ENCODE results near the gene PLPP3.

PLPP3 gene

DNA sequence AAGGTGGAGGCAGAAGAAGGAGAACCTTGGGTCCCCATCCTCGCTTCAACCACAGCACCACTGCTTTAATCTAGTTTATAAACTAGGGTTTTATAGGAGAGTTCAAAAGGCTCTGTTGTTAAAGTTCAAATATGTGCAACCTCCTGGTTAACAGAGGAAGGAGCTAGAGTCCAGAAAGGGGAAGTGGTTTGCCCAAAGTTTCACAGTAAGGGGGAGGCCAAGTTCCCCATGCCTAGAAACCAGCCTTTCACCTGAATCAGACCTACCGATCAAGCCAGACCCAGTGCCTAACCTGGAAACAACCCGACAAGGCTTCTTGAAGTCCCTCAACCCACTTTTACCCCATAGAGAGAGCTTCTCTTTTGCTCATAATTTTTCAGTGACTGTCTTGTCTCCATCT lies 106.5 kb downstream of the PLPP3 start:
- peak; percentile 64 for DNase-seq (ENCODE audit: low spot score)
- in situ Hi-C loops (cut with MboI; ENCODE audit: low pct_unique_long_range_greater_than_20kb, low sequenced_read_pairs, unreplicated experiment): no loop called here
- TF ChIP-seq CTCF (IDR thresholded peaks at IDR 0.05; ENCODE audit: extremely low read depth, insufficient read depth, missing control alignments): no peak

DNA sequence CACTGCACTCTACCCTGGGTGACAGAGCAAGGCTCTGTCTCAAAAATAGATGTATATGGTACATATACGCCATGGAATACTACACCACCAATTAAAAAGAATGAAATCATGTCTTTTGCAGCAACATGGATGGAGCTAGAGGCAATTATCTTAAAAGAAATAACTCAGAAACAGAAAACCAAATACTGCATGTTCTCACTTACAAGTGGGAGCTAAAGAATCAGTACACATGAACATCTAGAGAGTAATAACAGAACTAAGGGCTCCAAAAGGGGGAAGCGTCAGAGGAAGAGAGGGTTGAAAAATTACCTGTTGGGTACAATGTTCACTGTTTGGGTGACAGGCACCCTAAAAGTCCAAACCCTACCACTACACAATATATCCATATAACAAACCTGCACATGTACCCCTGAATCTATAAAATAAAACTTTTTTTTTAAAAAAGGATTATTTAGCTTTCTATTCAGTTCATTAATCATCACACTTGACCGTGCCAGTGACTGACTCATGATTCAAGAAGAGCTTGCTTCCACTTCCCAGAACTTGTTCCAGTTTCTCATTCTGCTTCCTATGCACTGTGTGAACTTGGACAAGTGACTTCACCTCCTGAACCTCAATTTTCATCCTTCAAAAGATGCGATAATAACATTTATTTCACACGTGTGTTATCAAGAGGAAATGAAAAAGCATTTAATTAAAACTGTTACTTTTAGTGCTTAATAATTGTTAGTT lies 109.6 kb downstream of the PLPP3 start:
- in situ Hi-C loops (cut with MboI; ENCODE audit: low pct_unique_long_range_greater_than_20kb, low sequenced_read_pairs, unreplicated experiment): no loop called here
- no peak for TF ChIP-seq CTCF (IDR thresholded peaks at IDR 0.05; ENCODE audit: extremely low read depth, insufficient read depth, missing control alignments)
- DNase-seq (ENCODE audit: low spot score): no peak

GRCh38 chr1:56468518-56468917 lies 110.8 kb downstream of the PLPP3 start:
- in situ Hi-C loops (cut with MboI; ENCODE audit: low pct_unique_long_range_greater_than_20kb, low sequenced_read_pairs, unreplicated experiment): no loop called here

DNA sequence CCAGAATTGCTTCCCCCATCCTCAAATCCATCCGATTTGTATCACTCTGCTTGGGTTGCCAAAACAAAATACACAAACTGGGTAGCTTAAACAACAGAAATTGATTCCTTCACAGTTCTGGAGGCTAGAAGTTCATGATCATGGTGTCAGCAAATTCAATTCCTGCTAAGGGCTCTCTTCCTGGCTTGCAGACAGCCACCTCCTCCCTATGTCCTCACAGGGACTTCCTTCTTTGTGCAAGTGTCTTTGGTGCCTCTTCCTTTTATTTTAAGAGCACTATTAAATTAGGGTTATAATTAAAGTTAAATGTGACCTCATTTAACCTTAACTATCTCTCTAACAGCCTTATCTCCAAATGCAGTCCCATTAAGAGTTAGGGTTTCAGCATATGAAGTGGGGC lies 112.8 kb downstream of the PLPP3 start:
- in situ Hi-C loops (cut with MboI; ENCODE audit: low pct_unique_long_range_greater_than_20kb, low sequenced_read_pairs, unreplicated experiment): no loop called here
- no peak for TF ChIP-seq CTCF (IDR thresholded peaks at IDR 0.05; ENCODE audit: extremely low read depth, insufficient read depth, missing control alignments)
- DNase-seq (ENCODE audit: low spot score): no peak

More at GRCh38 chr1:56468518-56468917, 110.8 kb downstream of the PLPP3 start:
- no peak for DNase-seq (ENCODE audit: low spot score)
- TF ChIP-seq CTCF (IDR thresholded peaks at IDR 0.05; ENCODE audit: extremely low read depth, insufficient read depth, missing control alignments): no peak

DNA sequence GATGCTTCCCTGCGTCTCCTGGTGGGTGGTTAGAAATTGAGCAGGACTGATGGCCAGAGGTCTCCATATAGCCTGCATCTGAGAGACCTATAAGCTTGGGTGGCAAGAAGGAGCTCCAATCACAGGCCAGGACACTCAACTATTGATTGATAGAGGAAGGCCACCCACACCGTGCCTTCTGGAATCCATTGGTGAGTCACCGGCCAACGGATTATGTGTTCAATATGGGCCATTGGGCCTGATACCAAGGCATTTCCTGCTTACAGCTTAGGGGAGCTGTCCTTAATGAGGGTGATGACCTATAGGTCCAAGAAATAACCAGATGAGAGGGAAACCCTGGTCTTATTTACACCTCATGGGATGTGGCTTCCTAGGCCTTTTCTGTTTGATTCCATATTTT lies 115.1 kb downstream of the PLPP3 start:
- TF ChIP-seq CTCF (IDR thresholded peaks at IDR 0.05; ENCODE audit: extremely low read depth, insufficient read depth, missing control alignments): no peak
- in situ Hi-C loops (cut with MboI; ENCODE audit: low pct_unique_long_range_greater_than_20kb, low sequenced_read_pairs, unreplicated experiment): no loop called here
- DNase-seq (ENCODE audit: low spot score): no peak

- TF ChIP-seq CTCF (IDR thresholded peaks at IDR 0.05; ENCODE audit: extremely low read depth, insufficient read depth, missing control alignments): no peak
- no peak for DNase-seq (ENCODE audit: low spot score)
- in situ Hi-C loops (cut with MboI; ENCODE audit: low pct_unique_long_range_greater_than_20kb, low sequenced_read_pairs, unreplicated experiment): no loop called here
These were observed 116.0 kb downstream of the PLPP3 start for GRCh38 chr1:56463376-56463775.

Data from GM13977 (cell line).